Effector memory CD4-positive, alpha-beta T cell (primary cell): ENCODE results near the gene N4BP2L1.
A peak's percentile ranks its signal among the peaks of the same experiment; 100 is the strongest.

Experiments
- DNase-seq, 3 donors: peaks; one replicate each; pipeline ENCODE4 v3.0.0-alpha.2; 2020
- H3K27ac ChIP-seq: 2 replicates; pipeline ENCODE4 v1.7.0; 2013; ENCODE audit warnings: mild to moderate bottlenecking, low read length, moderate library complexity; ENCODE audit not compliant: insufficient read depth, poor library complexity, severe bottlenecking
- H3K27me3 ChIP-seq: replicated peaks from 2 replicates; pipeline ENCODE4 v1.7.0; 2013; ENCODE audit warnings: mild to moderate bottlenecking, low read length; ENCODE audit not compliant: insufficient read depth, control insufficient read depth, poor library complexity, severe bottlenecking
- H3K36me3 ChIP-seq: 2 replicates; pipeline ENCODE4 v1.7.0; 2013; ENCODE audit warnings: mild to moderate bottlenecking, low read length, moderate library complexity; ENCODE audit not compliant: control insufficient read depth, insufficient read depth
- H3K4me1 ChIP-seq: 2 replicates; pipeline ENCODE4 v1.7.0; 2013; ENCODE audit warnings: low read length, mild to moderate bottlenecking; ENCODE audit not compliant: control insufficient read depth, insufficient read depth, poor library complexity, severe bottlenecking
- H3K4me3 ChIP-seq: 2 replicates; pipeline ENCODE4 v1.7.0; 2013; ENCODE audit warnings: low read length, low read depth, mild to moderate bottlenecking; ENCODE audit not compliant: insufficient read depth, poor library complexity, severe bottlenecking
- H3K9me3 ChIP-seq: 2 replicates; pipeline ENCODE4 v1.7.0; 2013; ENCODE audit warnings: mild to moderate bottlenecking, low read length, moderate library complexity; ENCODE audit not compliant: control insufficient read depth

The N4BP2L1 gene

GRCh38 chr13:32391101-32391619 is 36.8 kb downstream of the N4BP2L1 start:
- no peaks in the 10 kb centered on the region for H3K36me3 ChIP-seq
- H3K4me1 ChIP-seq: no peaks in the 10 kb centered on the region
- no peak overlapping the region for H3K27ac ChIP-seq
- no peaks in the 10 kb centered on the region for H3K9me3 ChIP-seq
- no peak for DNase-seq
- no peak overlapping the region for H3K4me3 ChIP-seq
- H3K27me3 ChIP-seq: no peaks in the 10 kb centered on the region

GRCh38 chr13:32390484-32390883 is 37.4 kb downstream of the N4BP2L1 start:
- no peaks in the 10 kb centered on the region for H3K4me1 ChIP-seq
- no peaks in the 10 kb centered on the region for H3K9me3 ChIP-seq
- no peaks in the 10 kb centered on the region for H3K36me3 ChIP-seq
- no peak for DNase-seq
- no peak overlapping the region for H3K4me3 ChIP-seq
- no peak overlapping the region for H3K27ac ChIP-seq
- no peaks in the 10 kb centered on the region for H3K27me3 ChIP-seq

- Histone ChIP-seq H3K9me3 (no peaks in the 10 kb centered on the region), H3K27me3 (no peaks in the 10 kb centered on the region), H3K4me1 (no peaks in the 10 kb centered on the region), H3K27ac (no peak overlapping the region), H3K36me3 (no peaks in the 10 kb centered on the region), H3K4me3 (no peak overlapping the region)
- no peak for DNase-seq
Observed at GRCh38 chr13:32390048-32390447, 37.9 kb downstream of the N4BP2L1 start.

DNA sequence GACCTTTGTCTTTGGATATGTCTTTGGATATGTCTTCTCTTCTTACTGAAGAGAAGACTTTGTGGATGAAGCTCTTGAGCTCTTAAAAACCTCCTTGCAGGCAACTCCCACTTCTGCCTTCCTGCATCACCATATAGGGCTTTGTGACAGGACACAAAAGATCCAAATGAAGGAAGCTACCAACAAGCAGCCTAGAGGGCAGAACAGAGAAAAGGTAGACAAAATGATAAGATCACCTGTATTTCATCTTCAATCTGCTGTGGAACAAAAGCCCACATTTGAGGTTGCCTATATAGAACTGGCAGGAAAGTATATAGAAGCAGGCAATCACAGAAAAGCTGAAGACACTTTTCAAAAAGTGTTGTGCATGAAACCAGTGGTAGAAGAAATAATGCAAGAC is 42.5 kb downstream of the N4BP2L1 start:
- no peaks in the 10 kb centered on the region for H3K9me3 ChIP-seq
- H3K4me1 ChIP-seq: no peaks in the 10 kb centered on the region
- H3K4me3 ChIP-seq: no peak overlapping the region
- no peak overlapping the region for H3K27ac ChIP-seq
- H3K36me3 ChIP-seq: no peaks in the 10 kb centered on the region
- no peak for DNase-seq
- H3K27me3 ChIP-seq: no peaks in the 10 kb centered on the region

DNA sequence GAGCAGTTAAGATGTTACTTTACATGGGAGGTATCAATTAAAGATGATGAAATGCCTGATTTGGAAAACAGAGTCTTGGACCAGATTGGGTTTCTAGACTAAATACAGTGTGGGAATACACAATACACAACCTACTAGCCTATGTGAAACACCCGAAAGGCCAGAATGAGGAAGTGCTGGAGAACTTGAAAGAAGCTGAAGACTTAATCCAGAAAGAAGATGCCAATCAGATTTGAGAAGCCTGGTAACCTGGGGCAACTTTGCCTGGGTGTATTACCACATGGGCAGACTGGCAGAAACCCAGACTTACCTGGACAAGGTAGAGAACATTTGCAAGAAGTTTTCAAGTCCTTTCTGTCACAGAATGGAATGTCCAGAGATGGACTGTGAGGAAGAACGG is 43.2 kb downstream of the N4BP2L1 start:
- H3K4me3 ChIP-seq: no peak overlapping the region
- no peaks in the 10 kb centered on the region for H3K36me3 ChIP-seq
- DNase-seq: no peak
- H3K27ac ChIP-seq: no peak overlapping the region
- no peaks in the 10 kb centered on the region for H3K27me3 ChIP-seq
- no peaks in the 10 kb centered on the region for H3K9me3 ChIP-seq
- H3K4me1 ChIP-seq: no peaks in the 10 kb centered on the region

- H3K36me3 ChIP-seq: no peaks in the 10 kb centered on the region
- no peaks in the 10 kb centered on the region for H3K9me3 ChIP-seq
Observed at GRCh38 chr13:32383836-32384618, 43.9 kb downstream of the N4BP2L1 start.

DNA sequence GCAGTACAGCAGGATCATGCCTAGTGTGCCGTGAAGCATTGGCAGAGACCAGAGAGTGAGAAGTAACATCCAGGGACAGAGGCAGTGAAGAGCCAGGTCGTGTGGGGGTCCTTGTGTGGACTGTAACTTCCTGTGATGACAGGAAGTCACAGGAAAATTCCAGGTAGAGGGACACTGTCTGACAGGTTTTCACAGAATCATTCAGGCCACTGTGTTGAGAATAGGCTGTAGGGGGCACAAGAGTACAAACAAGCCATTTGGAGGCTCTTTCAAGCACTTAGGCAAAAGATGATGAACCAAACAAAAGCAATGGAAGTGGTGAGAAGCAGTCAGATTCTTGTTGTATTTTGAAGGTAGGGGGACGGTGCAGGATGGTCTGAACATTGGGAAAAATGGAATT is 46.4 kb downstream of the N4BP2L1 start:
- H3K9me3 ChIP-seq: no peaks in the 10 kb centered on the region
- H3K4me1 ChIP-seq: no peaks in the 10 kb centered on the region
- H3K27ac ChIP-seq: no peak overlapping the region
- H3K27me3 ChIP-seq: no peaks in the 10 kb centered on the region
- H3K36me3 ChIP-seq: no peaks in the 10 kb centered on the region
- no peak overlapping the region for H3K4me3 ChIP-seq
- peak in 1 of 3 donors; percentile 1 for DNase-seq

More at GRCh38 chr13:32383836-32384618, 43.9 kb downstream of the N4BP2L1 start:
- Histone ChIP-seq H3K27me3 (no peaks in the 10 kb centered on the region), H3K4me1 (no peaks in the 10 kb centered on the region), H3K27ac (no peak overlapping the region), H3K4me3 (no peak overlapping the region)
- DNase-seq: no peak

DNA sequence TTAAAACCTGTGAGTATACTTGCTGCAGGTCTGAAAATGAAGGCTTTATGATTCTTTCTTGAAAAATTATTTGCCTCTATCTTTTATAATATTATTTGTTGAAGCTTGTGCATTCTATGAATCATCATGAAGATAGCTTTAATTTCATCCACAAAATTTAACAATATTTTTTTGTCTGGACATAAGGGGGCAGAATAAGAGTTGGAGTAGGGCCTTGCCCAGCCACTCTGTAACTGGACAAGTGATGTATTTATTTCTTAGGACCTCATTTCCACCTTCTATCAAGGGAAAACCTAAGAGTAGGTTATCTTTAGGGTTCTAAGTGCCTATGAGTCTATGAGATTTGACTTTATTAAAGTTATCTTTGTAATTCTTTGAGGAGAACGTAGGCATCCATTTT is 49.9 kb downstream of the N4BP2L1 start:
- no peaks in the 10 kb centered on the region for H3K9me3 ChIP-seq
- DNase-seq: no peak
- no peaks in the 10 kb centered on the region for H3K36me3 ChIP-seq
- H3K4me3 ChIP-seq: no peak overlapping the region
- H3K4me1 ChIP-seq: no peaks in the 10 kb centered on the region
- H3K27me3 ChIP-seq: no peaks in the 10 kb centered on the region
- H3K27ac ChIP-seq: no peak overlapping the region

GRCh38 chr13:32376642-32377415 is 51.1 kb downstream of the N4BP2L1 start:
- Histone ChIP-seq H3K27me3 (no peaks in the 10 kb centered on the region), H3K4me1 (no peaks in the 10 kb centered on the region), H3K27ac (no peak overlapping the region), H3K9me3 (no peaks in the 10 kb centered on the region), H3K36me3 (no peaks in the 10 kb centered on the region), H3K4me3 (no peak overlapping the region)
- no peak for DNase-seq

DNA sequence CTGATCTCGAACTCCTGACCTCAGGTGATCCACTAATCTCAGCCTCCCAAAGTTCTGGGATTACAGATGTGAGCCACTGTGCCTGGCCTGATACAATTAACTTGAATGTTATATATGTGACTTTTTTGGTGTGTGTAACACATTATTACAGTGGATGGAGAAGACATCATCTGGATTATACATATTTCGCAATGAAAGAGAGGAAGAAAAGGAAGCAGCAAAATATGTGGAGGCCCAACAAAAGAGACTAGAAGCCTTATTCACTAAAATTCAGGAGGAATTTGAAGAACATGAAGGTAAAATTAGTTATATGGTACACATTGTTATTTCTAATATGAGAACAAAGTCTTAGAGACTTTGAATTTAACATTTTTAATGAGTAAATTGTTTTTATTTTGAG is 57.1 kb downstream of the N4BP2L1 start:
- no peak overlapping the region for H3K4me3 ChIP-seq

More for the DNA sequence above, 57.1 kb downstream of the N4BP2L1 start:
- H3K27me3 ChIP-seq: no peaks in the 10 kb centered on the region
- H3K36me3 ChIP-seq: no peaks in the 10 kb centered on the region
- H3K9me3 ChIP-seq: no peaks in the 10 kb centered on the region
- no peaks in the 10 kb centered on the region for H3K4me1 ChIP-seq
- H3K27ac ChIP-seq: no peak overlapping the region
- DNase-seq: no peak
